Measurements from ENCODE around the gene NBAS. TPM values are rescaled to one million over a fixed set of nuclear protein-coding genes. Genes with fewer than 3 reads are reported as not detected.
"Not testable (repeated sequence)": the region's sequence is repeated elsewhere in the genome, so short reads cannot be mapped to it uniquely, and the experiment has no call there.

NBAS gene
- polyA plus RNA-seq, 2 of the 4 experiments (the other 2 are of a cell fraction), result 16.7 to 34.9 TPM

DNA sequence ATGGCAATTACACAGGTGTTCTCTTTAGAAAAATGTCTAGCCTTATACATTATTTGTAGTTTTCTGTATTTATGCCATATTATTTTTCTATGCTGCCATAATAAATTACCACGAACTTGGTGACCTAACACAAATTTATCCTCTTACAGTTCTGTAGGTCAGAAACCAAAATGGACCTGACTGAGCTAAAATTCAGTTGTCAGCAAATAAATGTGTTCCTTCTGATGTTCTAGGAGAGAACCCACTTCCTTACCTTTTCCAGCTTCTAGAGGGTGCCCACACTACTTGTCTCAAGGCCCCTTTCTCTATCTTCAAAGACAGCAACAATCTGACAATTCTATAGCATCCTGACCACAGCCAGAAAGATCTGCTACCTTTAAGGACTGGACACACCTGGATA is 153.5 kb downstream of the NBAS start:
- TF ChIP-seq CBX8 (IDR thresholded peaks at IDR 0.05) (no peak), MAFK (IDR thresholded peaks at IDR 0.05; ENCODE audit: partially characterized antibody) (peak; percentile 63)
- no peak for DNase-seq (ENCODE audit: low read depth in 1 of 2, low spot score in 1 of 2)
- Histone ChIP-seq H3K4me3 (no peak overlapping the region), H3K27ac (no peak overlapping the region), H3K4me1 (no peaks in the 10 kb centered on the region), H3K4me2 (no peak overlapping the region), H3K9me3 (no peaks in the 10 kb centered on the region)
- 85% methylated on average over 1 of the region's 1 CpG for WGBS (ENCODE audit: missing lambda C conversion rate)
- peak; percentile 7 for FAIRE-seq
- ChIA-PET POLR2A (no interaction called here), CTCF (no interaction called here)
- no peak for ATAC-seq

GRCh38 chr2:15404511-15404910 is 156.6 kb downstream of the NBAS start:
- WGBS (ENCODE audit: missing lambda C conversion rate), result 98% methylated on average over 9 of the region's 9 CpGs

GRCh38 chr2:15400240-15400826 is 160.8 kb downstream of the NBAS start:
- H3K4me3 ChIP-seq, result no peak overlapping the region
- H3K4me1 ChIP-seq, result no peaks in the 10 kb centered on the region
- WGBS (ENCODE audit: missing lambda C conversion rate), result 84% methylated on average over 5 of the region's 5 CpGs
- no peak for DNase-seq (ENCODE audit: low read depth in 1 of 2, low spot score in 1 of 2)
- no peak for ATAC-seq
- FAIRE-seq, result no peak
- no peak overlapping the region for H3K27ac ChIP-seq
- CTCF ChIA-PET, result no interaction called here
- H3K9me3 ChIP-seq, result no peaks in the 10 kb centered on the region
- H3K4me2 ChIP-seq, result no peak overlapping the region
- TF ChIP-seq NR3C1 (IDR thresholded peaks at IDR 0.05), result no peak
- no peak for TF ChIP-seq NPAS2 (CRISPR knock-in tag; IDR thresholded peaks at IDR 0.05; ENCODE audit: borderline replicate concordance)
- no peak for TF ChIP-seq GATA3 (IDR thresholded peaks at IDR 0.05; ENCODE audit: borderline replicate concordance)
- no peak for TF ChIP-seq CTCF (IDR thresholded peaks at IDR 0.05)
- no peak for TF ChIP-seq POLR2AphosphoS2 (conservative IDR thresholded peaks at IDR 0.05; ENCODE audit: low read length)
- TF ChIP-seq CHD2 (IDR thresholded peaks at IDR 0.05; ENCODE audit: low read length, partially characterized antibody), result no peak
- no peak for TF ChIP-seq MAFK (IDR thresholded peaks at IDR 0.05; ENCODE audit: partially characterized antibody)
- TF ChIP-seq HOXB5 (CRISPR knock-in tag; IDR thresholded peaks at IDR 0.05), result no peak
- POLR2A ChIA-PET, result no interaction called here

More at GRCh38 chr2:15404511-15404910, 156.6 kb downstream of the NBAS start:
- POLR2A ChIA-PET; H3K9me3 ChIP-seq; DNase-seq (ENCODE audit: low read depth in 1 of 2, low spot score in 1 of 2); FAIRE-seq; H3K27ac ChIP-seq; CTCF ChIA-PET; H3K4me3 ChIP-seq; H3K4me2 ChIP-seq; ATAC-seq; H3K4me1 ChIP-seq: not testable (repeated sequence)

DNA sequence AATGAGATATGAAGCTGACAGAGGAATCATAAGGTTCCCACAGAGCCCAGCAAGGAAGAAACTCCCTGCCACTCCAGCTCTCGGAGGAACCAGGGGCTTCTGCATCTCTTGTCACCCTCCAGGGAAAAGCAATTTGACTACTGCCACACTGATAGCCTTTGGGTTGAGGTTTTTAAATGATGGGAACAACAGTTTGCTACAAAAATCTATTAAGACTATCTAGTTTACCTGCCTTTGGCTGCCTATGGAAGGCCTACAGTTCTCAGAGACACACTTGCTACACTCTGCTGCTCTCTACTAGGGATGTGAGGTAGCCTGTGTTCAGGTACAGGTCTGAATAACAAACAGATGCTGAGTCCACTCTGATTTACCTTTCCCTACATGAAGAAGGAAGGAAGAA is 161.9 kb downstream of the NBAS start:
- POLR2A ChIA-PET, result no interaction called here
- FAIRE-seq, result no peak

More for the DNA sequence above, 161.9 kb downstream of the NBAS start:
- H3K4me2 ChIP-seq, result no peak overlapping the region
- TF ChIP-seq POLR2A (IDR thresholded peaks at IDR 0.05; ENCODE audit: low read length) (no peak), RNF2 (IDR thresholded peaks at IDR 0.05; ENCODE audit: borderline replicate concordance, low read depth) (no peak), BHLHE40 (IDR thresholded peaks at IDR 0.05; ENCODE audit: low read depth, low read length) (no peak), USF2 (IDR thresholded peaks at IDR 0.05) (no peak), HOXB5 (CRISPR knock-in tag; IDR thresholded peaks at IDR 0.05) (no peak), ZC3H11A (IDR thresholded peaks at IDR 0.05) (no peak), JUNB (IDR thresholded peaks at IDR 0.05) (no peak), EHMT2 (IDR thresholded peaks at IDR 0.05; ENCODE audit: low read depth) (no peak), HDAC2 (IDR thresholded peaks at IDR 0.05) (no peak), FOSL2 (IDR thresholded peaks at IDR 0.05) (no peak), FOSL2 (CRISPR knock-in tag; IDR thresholded peaks at IDR 0.05) (no peak), KDM5A (IDR thresholded peaks at IDR 0.05) (no peak), CHD4 (IDR thresholded peaks at IDR 0.05; ENCODE audit: borderline replicate concordance) (no peak), SREBF2 (IDR thresholded peaks at IDR 0.05) (no peak), POLR2AphosphoS2 (conservative IDR thresholded peaks at IDR 0.05; ENCODE audit: low read length) (no peak), BCL3 (IDR thresholded peaks at IDR 0.05) (no peak)
- TF ChIP-seq, protein P1, sequence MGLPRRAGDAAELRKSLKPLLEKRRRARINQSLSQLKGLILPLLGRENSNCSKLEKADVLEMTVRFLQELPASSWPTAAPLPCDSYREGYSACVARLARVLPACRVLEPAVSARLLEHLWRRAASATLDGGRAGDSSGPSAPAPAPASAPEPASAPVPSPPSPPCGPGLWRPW (IDR thresholded peaks at IDR 0.05), result no peak
- CTCF ChIA-PET, result no interaction called here
- 88% methylated on average over 1 of the region's 1 CpG for WGBS (ENCODE audit: missing lambda C conversion rate)
- no peaks in the 10 kb centered on the region for H3K9me3 ChIP-seq
- no peak overlapping the region for H3K27ac ChIP-seq
- ATAC-seq (no peak), DNase-seq (ENCODE audit: low read depth in 1 of 2, low spot score in 1 of 2) (no peak)
- H3K4me1 ChIP-seq, result no peaks in the 10 kb centered on the region
- no peak overlapping the region for H3K4me3 ChIP-seq

All from A549 (cell line).